Osteoblast (primary cell): ENCODE results near the gene GRM7. TPM values are rescaled to one million over a fixed set of nuclear protein-coding genes. Genes with fewer than 3 reads are reported as not detected.

Source experiments
- DNase-seq: peaks from one replicate; pipeline ENCODE4 v3.0.0; 2011; ENCODE audit warnings: low spot score, mixed read lengths; ENCODE audit not compliant: insufficient read length; ENCODE audit errors: missing footprints
- H2AFZ ChIP-seq: 2 replicates; pipeline ENCODE4 v1.6.0; 2011; ENCODE audit warnings: mild to moderate bottlenecking, low read length
- H3K27ac ChIP-seq: 2 replicates; pipeline ENCODE4 v1.5.1; 2011; ENCODE audit warnings: mild to moderate bottlenecking, low read depth, low read length, moderate library complexity
- H3K27me3 ChIP-seq: 2 replicates; pipeline ENCODE4 v1.6.0; 2012; ENCODE audit warnings: mild to moderate bottlenecking, control low read depth, inconsistent platforms, low read length, moderate library complexity; ENCODE audit not compliant: insufficient read depth
- H3K36me3 ChIP-seq: 2 replicates; pipeline ENCODE4 v1.5.1; 2011; ENCODE audit warnings: mild to moderate bottlenecking, low read length, control low read depth, moderate library complexity; ENCODE audit not compliant: insufficient read depth
- H3K4me1 ChIP-seq: 2 replicates; pipeline ENCODE4 v1.5.1; 2011; ENCODE audit warnings: mild to moderate bottlenecking, low read length, control low read depth, moderate library complexity; ENCODE audit not compliant: insufficient read depth
- H3K4me2 ChIP-seq: 2 replicates; pipeline ENCODE4 v1.6.0; 2011; ENCODE audit warnings: mild to moderate bottlenecking, low read length; ENCODE audit not compliant: insufficient read depth
- H3K4me3 ChIP-seq: fragments of 200-600 bp; sonication (generic); 3 replicates; pipeline ENCODE4 v1.5.1; 2012; ENCODE audit warnings: mild to moderate bottlenecking, low read length, inconsistent platforms; ENCODE audit not compliant: insufficient read depth
- H3K79me2 ChIP-seq: 2 replicates; pipeline ENCODE4 v1.6.0; 2012; ENCODE audit warnings: mild to moderate bottlenecking, low read length, control low read depth, inconsistent platforms; ENCODE audit not compliant: insufficient read depth
- H3K9me3 ChIP-seq: 2 replicates; pipeline ENCODE4 v1.5.1; 2011; ENCODE audit warnings: low read depth, low read length, control low read depth
- H4K20me1 ChIP-seq: 2 replicates; pipeline ENCODE4 v1.6.0; 2012; ENCODE audit warnings: mild to moderate bottlenecking, low read length, control low read depth; ENCODE audit not compliant: insufficient read depth
- CTCF ChIP-seq: IDR thresholded peaks from 2 replicates; pipeline ENCODE4 v1.5.1; 2011; ENCODE audit warnings: mild to moderate bottlenecking, low read depth, low read length, moderate library complexity; ENCODE audit errors: extremely low read depth
- total RNA-seq: library from RNA; depleted of rRNA; stranded (reverse); fragments of >200 nt; gene quantifications from 2 replicates; pipeline ENCODE4 v1.2.3, GENCODE V29; 2012

Gene GRM7
- total RNA-seq, 1 donor = not detected

- Histone ChIP-seq H3K4me3 (no peak overlapping the region), H2AFZ (no peak overlapping the region), H3K27me3 (no peaks in the 10 kb centered on the region), H3K4me1 (no peaks in the 10 kb centered on the region), H3K4me2 (no peak overlapping the region), H3K9me3 (peaks cover 4% of the 10 kb centered on the region), H4K20me1 (no peaks in the 10 kb centered on the region), H3K79me2 (no peaks in the 10 kb centered on the region), H3K27ac (no peak overlapping the region), H3K36me3 (no peaks in the 10 kb centered on the region)
- TF ChIP-seq CTCF = no peak
- DNase-seq = no peak
These were observed 101.9 kb downstream of the GRM7 start for GRCh38 chr3:6962801-6963200.

- Histone ChIP-seq H2AFZ (no peak overlapping the region), H3K27me3 (no peaks in the 10 kb centered on the region), H3K4me3 (no peak overlapping the region), H3K4me2 (no peak overlapping the region), H3K36me3 (no peaks in the 10 kb centered on the region), H3K9me3 (peaks cover 9% of the 10 kb centered on the region), H4K20me1 (no peaks in the 10 kb centered on the region), H3K4me1 (no peaks in the 10 kb centered on the region), H3K79me2 (no peaks in the 10 kb centered on the region), H3K27ac (no peak overlapping the region)
- no peak for DNase-seq
- TF ChIP-seq CTCF = no peak
These were observed 105.0 kb downstream of the GRM7 start for GRCh38 chr3:6965881-6966280.

GRCh38 chr3:6971933-6972332 lies 111.0 kb downstream of the GRM7 start:
- Histone ChIP-seq H3K4me1 (no peaks in the 10 kb centered on the region), H3K4me2 (no peak overlapping the region), H3K36me3 (no peaks in the 10 kb centered on the region), H3K9me3 (peaks cover 8% of the 10 kb centered on the region), H2AFZ (no peak overlapping the region), H3K79me2 (no peaks in the 10 kb centered on the region), H3K27me3 (no peaks in the 10 kb centered on the region), H3K27ac (no peak overlapping the region), H4K20me1 (no peaks in the 10 kb centered on the region), H3K4me3 (no peak overlapping the region)
- no peak for TF ChIP-seq CTCF
- DNase-seq = no peak

- no peaks in the 10 kb centered on the region for H3K4me1 ChIP-seq
- no peak overlapping the region for H3K4me3 ChIP-seq
- no peaks in the 10 kb centered on the region for H4K20me1 ChIP-seq
- no peaks in the 10 kb centered on the region for H3K36me3 ChIP-seq
- no peak overlapping the region for H3K27ac ChIP-seq
- no peak overlapping the region for H2AFZ ChIP-seq
- TF ChIP-seq CTCF = no peak
- no peaks in the 10 kb centered on the region for H3K79me2 ChIP-seq
- H3K4me2 ChIP-seq = no peak overlapping the region
- no peak for DNase-seq
- no peaks in the 10 kb centered on the region for H3K27me3 ChIP-seq
- H3K9me3 ChIP-seq = no peaks in the 10 kb centered on the region
These were observed 124.9 kb downstream of the GRM7 start for GRCh38 chr3:6985848-6986247.
